Activated naive CD8-positive, alpha-beta T cell treated with anti-CD3 and anti-CD28 coated beads, Interleukin-2, amount 50 U/mL, for 24 hours (primary cell): ENCODE data around the gene C22orf15.

Experiments
- ATAC-seq: fragments of 150-1000 bp; cut with Tn5 transposase; one replicate; pipeline ENCODE4 v1.10.0; 2021
- DNase-seq: peaks from one replicate; pipeline ENCODE4 v3.0.0; 2021
- H3K27ac Mint-ChIP-seq: one replicate; pipeline ENCODE4 v1.8.0; 2021; ENCODE audit warnings: mild to moderate bottlenecking, mixed read lengths
- H3K27me3 Mint-ChIP-seq: one replicate; pipeline ENCODE4 v1.8.0; 2021; ENCODE audit warnings: mixed read lengths
- H3K36me3 Mint-ChIP-seq: one replicate; pipeline ENCODE4 v1.8.0; 2021; ENCODE audit warnings: low read depth, mixed read lengths
- H3K4me1 Mint-ChIP-seq: one replicate; pipeline ENCODE4 v1.8.0; 2021; ENCODE audit warnings: mixed read lengths
- H3K4me3 Mint-ChIP-seq: one replicate; pipeline ENCODE4 v1.8.0; 2021; ENCODE audit warnings: mild to moderate bottlenecking, moderate library complexity, mixed read lengths
- H3K9me3 Mint-ChIP-seq: one replicate; pipeline ENCODE4 v1.8.0; 2021; ENCODE audit warnings: mixed read lengths

Gene C22orf15

DNA sequence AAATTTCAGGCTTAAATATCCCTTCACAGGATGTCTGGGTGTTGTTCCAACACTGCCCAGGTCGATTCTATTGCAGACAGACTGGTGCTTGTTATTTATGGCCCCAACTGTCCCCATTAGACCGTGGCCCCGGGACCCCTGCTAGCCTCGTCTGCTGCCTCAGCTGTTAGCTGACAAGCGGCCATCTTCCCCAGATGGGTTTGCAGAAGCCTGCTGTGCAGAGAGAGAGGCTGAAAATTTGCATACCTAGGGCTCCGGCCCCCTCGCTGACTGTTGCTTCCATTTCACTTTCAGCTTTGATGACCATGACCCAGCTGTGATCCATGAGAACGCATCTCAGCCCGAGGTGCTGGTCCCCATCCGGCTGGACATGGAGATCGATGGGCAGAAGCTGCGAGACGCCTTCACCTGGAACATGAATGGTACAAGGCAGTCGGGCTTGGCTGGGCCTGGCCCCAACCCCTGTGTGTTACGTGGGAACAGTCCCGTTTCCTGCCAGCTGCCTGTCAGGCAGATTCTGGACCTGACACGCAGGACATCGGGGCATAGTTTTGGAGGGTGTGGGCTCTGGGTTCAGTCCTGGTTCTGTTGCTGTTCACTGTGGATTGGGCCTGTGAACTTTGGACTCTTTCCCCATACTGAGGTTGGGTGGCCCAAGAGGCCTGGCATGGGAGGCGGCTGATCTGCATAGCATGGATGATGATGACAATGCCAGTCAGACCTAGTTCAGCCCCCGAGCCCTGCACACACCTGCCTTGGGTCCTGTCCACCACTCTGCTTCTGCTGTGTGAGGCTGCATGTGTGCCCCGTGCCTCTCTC is 40.4 kb downstream of the C22orf15 start:
- no peak for DNase-seq
- Mint-ChIP-seq H3K4me3 (no peak overlapping the region), H3K9me3 (no peaks in the 10 kb centered on the region), H3K4me1 (peaks cover 7% of the 10 kb centered on the region), H3K27me3 (no peaks in the 10 kb centered on the region), H3K36me3 (peaks cover 51% of the 10 kb centered on the region), H3K27ac (no peak overlapping the region)
- no peak for ATAC-seq

- Mint-ChIP-seq H3K27me3 (no peaks in the 10 kb centered on the region), H3K4me1 (peaks cover 4% of the 10 kb centered on the region), H3K4me3 (no peak overlapping the region), H3K36me3 (peaks cover 47% of the 10 kb centered on the region), H3K9me3 (no peaks in the 10 kb centered on the region), H3K27ac (peak overlapping the region; percentile 22)
- ATAC-seq (no peak), DNase-seq (no peak)
Measured at GRCh38 chr22:23804781-23805291, 42.0 kb downstream of the C22orf15 start.

DNA sequence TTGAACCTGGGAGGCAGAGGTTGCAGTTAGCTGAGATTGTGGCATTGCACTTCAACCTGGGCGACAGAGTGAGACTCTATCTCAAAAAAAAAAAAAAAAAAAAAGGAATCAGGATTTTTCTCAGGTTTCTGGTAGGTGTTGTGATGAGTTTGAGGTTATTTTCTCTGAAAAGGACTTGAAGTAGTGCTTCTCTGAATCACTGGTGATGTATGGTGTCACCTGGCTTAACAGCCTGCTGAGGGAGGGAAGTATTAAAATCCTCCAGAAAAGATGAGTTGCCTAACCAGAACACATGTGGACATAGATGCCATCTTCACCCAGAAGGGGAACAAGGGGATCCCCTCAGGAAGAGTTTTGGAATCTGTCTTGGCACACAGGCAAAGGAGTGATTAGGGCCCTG is 44.0 kb downstream of the C22orf15 start:
- no peaks in the 10 kb centered on the region for H3K27me3 Mint-ChIP-seq
- no peak overlapping the region for H3K4me3 Mint-ChIP-seq
- H3K27ac Mint-ChIP-seq: no peak overlapping the region
- peaks cover 45% of the 10 kb centered on the region for H3K36me3 Mint-ChIP-seq
- DNase-seq (no peak), ATAC-seq (no peak)
- H3K4me1 Mint-ChIP-seq: no peaks in the 10 kb centered on the region
- no peaks in the 10 kb centered on the region for H3K9me3 Mint-ChIP-seq

GRCh38 chr22:23812378-23812777 is 49.6 kb downstream of the C22orf15 start:
- H3K36me3 Mint-ChIP-seq: peaks cover 22% of the 10 kb centered on the region
- H3K9me3 Mint-ChIP-seq: no peaks in the 10 kb centered on the region
- no peak for ATAC-seq
- H3K27me3 Mint-ChIP-seq: no peaks in the 10 kb centered on the region
- H3K4me3 Mint-ChIP-seq: no peak overlapping the region
- no peak overlapping the region for H3K27ac Mint-ChIP-seq
- DNase-seq: no peak
- H3K4me1 Mint-ChIP-seq: peaks cover under 1% of the 10 kb centered on the region
